Chondrocyte (in vitro differentiated cells): ENCODE measurements around the gene CENPC. TPM values are rescaled to one million over a fixed set of nuclear protein-coding genes. Genes with fewer than 3 reads are reported as not detected.
"Not testable (repeated sequence)": the region's sequence is repeated elsewhere in the genome, so short reads cannot be mapped to it uniquely, and the experiment has no call there.

Experiments used
- DNase-seq: peaks from one replicate; pipeline ENCODE4 v3.0.0; 2021; ENCODE audit warnings: mixed read lengths, low spot score
- H3K27ac Mint-ChIP-seq: one replicate; pipeline ENCODE4 v1.8.0; 2021; ENCODE audit warnings: mild to moderate bottlenecking, moderate library complexity, mixed read lengths; ENCODE audit not compliant: unreplicated experiment
- H3K27me3 Mint-ChIP-seq: 2 replicates; pipeline ENCODE4 v1.8.0; 2021; ENCODE audit warnings: low read depth, mixed read lengths
- H3K36me3 Mint-ChIP-seq: 2 replicates; pipeline ENCODE4 v1.8.0; 2021; ENCODE audit warnings: low read depth, mixed read lengths
- H3K4me1 Mint-ChIP-seq: 2 replicates; pipeline ENCODE4 v1.8.0; 2021; ENCODE audit warnings: low read depth, mild to moderate bottlenecking, mixed read lengths
- H3K4me3 Mint-ChIP-seq: one replicate; pipeline ENCODE4 v1.8.0; 2021; ENCODE audit warnings: mild to moderate bottlenecking, moderate library complexity, mixed read lengths; ENCODE audit not compliant: unreplicated experiment
- H3K9me3 Mint-ChIP-seq: 2 replicates; pipeline ENCODE4 v1.8.0; 2021; ENCODE audit warnings: low read depth, mixed read lengths
- total RNA-seq: library from RNA; stranded (reverse); gene quantifications from 3 replicates; pipeline ENCODE4 v1.2.1, GENCODE V29; 2021
- TF ChIP-seq, protein P1 (sequence below): fragments of 200-600 bp; sonication (generic); IDR thresholded peaks from 2 replicates; pipeline ENCODE4 v1.5.0; 2021; ENCODE audit warnings: antibody characterized with exemption, mild to moderate bottlenecking, moderate library complexity

The CENPC gene
- total RNA-seq, 1 donor from 2014 or later: 9.7 TPM

DNA sequence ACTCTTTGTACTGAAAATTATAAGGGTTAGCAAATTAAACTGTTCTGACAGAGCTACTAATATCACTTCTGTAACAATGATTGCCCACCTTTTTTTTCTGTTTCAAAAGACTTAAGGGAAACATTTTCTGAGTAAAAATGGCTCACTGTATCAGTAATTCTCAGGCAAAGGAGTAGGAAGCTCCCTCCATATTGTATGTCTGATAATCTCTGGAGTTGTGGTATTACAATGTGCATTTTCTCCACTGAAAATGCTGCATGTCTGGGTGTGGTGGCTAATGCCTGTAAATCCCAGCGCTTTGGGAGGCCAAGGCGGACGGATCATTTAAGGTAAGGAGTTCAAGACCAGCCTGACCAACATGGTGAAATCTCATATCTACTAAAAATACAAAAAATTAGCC, 8.8 kb upstream of the CENPC start:
- H3K27ac Mint-ChIP-seq: no peak overlapping the region
- no peaks in the 10 kb centered on the region for H3K9me3 Mint-ChIP-seq
- no peak overlapping the region for H3K4me3 Mint-ChIP-seq
- H3K36me3 Mint-ChIP-seq: no peaks in the 10 kb centered on the region
- no peak for DNase-seq
- H3K4me1 Mint-ChIP-seq: no peaks in the 10 kb centered on the region
- TF ChIP-seq, protein P1, sequence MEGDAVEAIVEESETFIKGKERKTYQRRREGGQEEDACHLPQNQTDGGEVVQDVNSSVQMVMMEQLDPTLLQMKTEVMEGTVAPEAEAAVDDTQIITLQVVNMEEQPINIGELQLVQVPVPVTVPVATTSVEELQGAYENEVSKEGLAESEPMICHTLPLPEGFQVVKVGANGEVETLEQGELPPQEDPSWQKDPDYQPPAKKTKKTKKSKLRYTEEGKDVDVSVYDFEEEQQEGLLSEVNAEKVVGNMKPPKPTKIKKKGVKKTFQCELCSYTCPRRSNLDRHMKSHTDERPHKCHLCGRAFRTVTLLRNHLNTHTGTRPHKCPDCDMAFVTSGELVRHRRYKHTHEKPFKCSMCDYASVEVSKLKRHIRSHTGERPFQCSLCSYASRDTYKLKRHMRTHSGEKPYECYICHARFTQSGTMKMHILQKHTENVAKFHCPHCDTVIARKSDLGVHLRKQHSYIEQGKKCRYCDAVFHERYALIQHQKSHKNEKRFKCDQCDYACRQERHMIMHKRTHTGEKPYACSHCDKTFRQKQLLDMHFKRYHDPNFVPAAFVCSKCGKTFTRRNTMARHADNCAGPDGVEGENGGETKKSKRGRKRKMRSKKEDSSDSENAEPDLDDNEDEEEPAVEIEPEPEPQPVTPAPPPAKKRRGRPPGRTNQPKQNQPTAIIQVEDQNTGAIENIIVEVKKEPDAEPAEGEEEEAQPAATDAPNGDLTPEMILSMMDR: no peak
- H3K27me3 Mint-ChIP-seq: peaks cover 13% of the 10 kb centered on the region

DNA sequence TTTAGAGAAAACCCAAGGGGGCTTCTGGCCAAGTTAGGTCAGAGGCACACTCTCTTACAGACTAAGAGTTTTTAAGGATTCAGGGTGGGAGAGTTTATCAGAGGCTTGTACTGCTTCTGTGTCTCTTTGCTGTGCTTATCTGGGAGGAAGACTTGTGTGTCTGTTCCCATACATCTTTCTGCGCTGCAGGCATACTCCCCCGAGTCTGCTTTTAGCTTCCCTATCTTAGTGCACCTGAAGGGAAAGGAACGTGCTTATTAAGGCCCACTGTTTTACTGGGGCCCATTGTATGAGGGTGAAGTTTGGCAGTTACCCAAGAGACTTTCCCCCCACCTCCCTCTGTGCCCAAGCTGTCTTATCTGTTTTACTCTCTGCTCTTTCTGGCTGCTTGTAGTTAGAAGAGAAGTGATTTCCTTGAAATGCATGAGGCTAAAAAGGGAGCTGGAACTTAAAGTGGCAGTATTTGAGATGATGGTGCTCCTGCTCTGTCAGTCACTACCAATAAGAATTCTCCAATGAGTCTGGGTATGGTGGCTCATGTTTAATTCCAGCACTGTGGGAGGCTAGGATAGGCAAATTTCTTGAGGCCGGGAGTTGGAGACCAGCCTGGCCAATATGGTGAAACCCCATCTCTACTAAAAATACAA, 7.0 kb upstream of the CENPC start:
- H3K4me1 Mint-ChIP-seq, H3K27me3 Mint-ChIP-seq, DNase-seq, H3K9me3 Mint-ChIP-seq, H3K27ac Mint-ChIP-seq, H3K36me3 Mint-ChIP-seq, H3K4me3 Mint-ChIP-seq: not testable (repeated sequence)

DNA sequence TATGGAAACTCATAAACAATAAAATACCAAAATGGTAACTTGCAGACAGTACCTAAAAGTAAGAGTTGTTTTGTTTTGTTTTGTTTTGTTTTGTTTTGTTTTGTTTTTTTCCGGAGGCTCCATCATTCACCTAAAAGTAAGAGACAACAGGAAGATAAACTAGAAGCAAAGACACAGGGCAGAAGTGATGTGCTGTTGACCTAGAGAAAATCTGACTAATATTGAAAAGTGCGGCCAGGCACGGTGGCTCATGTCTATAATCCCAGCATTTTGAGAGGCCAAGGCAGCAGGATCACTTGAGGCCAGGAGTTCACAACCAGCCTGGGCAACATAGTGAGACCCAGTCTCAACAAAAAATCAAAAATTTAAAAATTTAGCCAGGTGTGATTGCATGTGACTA, 5.6 kb upstream of the CENPC start:
- Mint-ChIP-seq H3K27ac (no peak overlapping the region), H3K9me3 (no peaks in the 10 kb centered on the region), H3K27me3 (peaks cover 3% of the 10 kb centered on the region), H3K4me1 (peaks cover 4% of the 10 kb centered on the region), H3K4me3 (no peak overlapping the region), H3K36me3 (no peaks in the 10 kb centered on the region)
- DNase-seq: no peak
- TF ChIP-seq, protein P1: no peak

DNA sequence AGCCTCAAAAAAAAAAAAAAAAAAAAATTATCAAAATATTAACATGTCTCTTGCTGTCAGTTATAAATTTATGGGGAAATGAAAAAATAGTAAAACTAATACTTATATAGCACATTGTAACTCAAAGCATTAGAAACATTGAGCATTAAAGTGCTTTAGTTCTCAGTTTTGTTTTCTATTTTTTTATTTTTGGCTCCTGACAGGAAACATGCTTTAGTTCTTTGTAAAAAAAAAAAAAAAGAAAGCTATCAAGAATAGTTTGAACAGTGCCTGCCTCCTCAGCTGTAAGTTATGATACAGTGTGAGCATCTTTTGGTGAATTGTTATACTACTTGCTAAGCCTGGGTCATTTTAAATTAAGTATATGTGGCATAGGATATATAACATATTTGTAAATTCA, 5.1 kb upstream of the CENPC start:
- Mint-ChIP-seq H3K4me3 (no peak overlapping the region), H3K27ac (no peak overlapping the region), H3K27me3 (peaks cover 3% of the 10 kb centered on the region), H3K36me3 (no peaks in the 10 kb centered on the region), H3K4me1 (peaks cover 4% of the 10 kb centered on the region), H3K9me3 (no peaks in the 10 kb centered on the region)
- DNase-seq: no peak
- TF ChIP-seq, protein P1: no peak

DNA sequence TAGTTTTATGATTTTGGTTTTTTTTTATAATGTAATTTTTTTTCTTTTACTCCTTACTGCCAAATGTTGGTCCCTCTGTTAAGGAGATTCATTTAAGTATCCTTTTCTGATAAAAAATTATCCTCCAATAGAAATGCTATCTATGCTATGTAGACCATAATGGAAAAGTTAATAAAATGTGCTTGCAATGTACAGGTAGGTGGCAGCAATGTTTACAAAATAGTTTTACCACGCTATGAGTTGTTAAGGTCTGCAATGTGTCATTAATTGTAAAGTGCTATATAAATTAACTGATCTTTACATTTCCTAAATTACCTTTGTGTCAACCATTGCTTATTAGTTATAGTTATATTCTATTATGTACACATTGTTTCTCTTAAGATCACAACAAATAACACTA, 3.8 kb upstream of the CENPC start:
- TF ChIP-seq, protein P1: peak; percentile 74
- H3K9me3 Mint-ChIP-seq: no peaks in the 10 kb centered on the region
- H3K36me3 Mint-ChIP-seq: no peaks in the 10 kb centered on the region
- no peak overlapping the region for H3K27ac Mint-ChIP-seq
- DNase-seq: no peak
- peaks cover 9% of the 10 kb centered on the region for H3K4me1 Mint-ChIP-seq
- no peak overlapping the region for H3K4me3 Mint-ChIP-seq
- no peaks in the 10 kb centered on the region for H3K27me3 Mint-ChIP-seq

DNA sequence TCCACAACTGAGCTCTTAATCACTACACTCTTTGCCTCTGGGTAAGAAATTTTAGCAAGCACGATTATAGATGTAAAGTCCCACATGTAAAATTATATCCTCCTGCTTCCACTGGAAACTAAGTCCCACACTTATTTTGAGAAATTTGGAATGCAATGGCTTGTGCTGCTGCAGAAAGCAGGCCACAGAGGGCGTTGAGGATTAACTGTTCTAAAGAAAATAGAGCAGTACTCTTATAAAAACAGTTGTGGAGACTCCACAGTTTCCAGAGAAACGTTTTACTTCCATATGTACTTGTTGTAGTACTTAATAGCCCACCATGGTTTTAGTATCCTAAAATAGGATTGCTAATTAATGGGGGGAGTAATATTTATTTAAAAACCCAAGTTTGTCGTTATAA, 1.7 kb upstream of the CENPC start:
- H3K4me1 Mint-ChIP-seq: peaks cover 30% of the 10 kb centered on the region
- TF ChIP-seq, protein P1: peak; percentile 20
- no peak for DNase-seq
- H3K4me3 Mint-ChIP-seq: no peak overlapping the region
- H3K36me3 Mint-ChIP-seq: peaks cover 3% of the 10 kb centered on the region
- no peaks in the 10 kb centered on the region for H3K27me3 Mint-ChIP-seq
- H3K27ac Mint-ChIP-seq: no peak overlapping the region
- no peaks in the 10 kb centered on the region for H3K9me3 Mint-ChIP-seq
